Hematopoietic multipotent progenitor cell treated with erythropoietin and hydrocortisone succinate and interleukin-3 and kit ligand, for 15 days (in vitro differentiated cells): ENCODE data around the gene CYP26A1.

Experiments used
- DNase-seq: peaks from one replicate; pipeline ENCODE4 v3.0.0-alpha.2; 2015; ENCODE audit warnings: low spot score

CYP26A1 gene

DNA sequence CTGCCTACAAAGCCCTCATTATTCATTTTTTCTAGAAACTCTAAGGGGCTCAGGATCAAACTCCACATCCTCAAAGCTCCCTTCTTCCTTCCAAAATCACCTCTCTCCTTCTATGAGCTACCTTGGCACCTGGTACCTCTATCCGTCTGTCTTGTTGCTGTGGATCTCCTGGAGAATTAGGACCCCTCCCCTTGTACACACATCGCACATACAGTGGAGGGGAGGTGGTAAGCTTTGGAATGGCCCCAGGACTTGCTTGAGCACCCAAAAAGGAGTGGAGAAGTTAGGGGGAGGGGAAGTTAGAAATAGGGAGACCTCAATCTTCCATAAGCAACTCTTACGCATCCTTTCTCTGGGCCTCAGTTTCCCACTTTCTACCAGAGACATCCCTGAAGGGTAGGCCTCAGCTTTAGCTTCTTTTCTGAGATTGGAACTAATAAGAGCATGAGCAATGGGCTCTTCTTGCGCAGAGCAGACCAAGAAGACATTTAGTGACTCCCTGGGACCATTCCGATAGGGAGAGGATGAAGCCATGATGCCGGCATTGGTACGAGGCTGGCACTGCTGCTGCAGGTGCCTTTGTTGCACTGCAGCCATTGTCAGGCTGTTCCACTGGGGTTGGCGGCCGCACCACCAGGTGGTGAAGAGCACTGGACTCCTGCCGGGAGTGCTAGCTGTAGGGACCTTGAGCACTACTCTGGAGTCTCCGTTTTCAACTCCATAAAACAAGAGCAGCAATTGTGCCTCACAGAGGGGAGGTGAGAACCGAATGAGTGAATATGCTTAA lies 8.6 kb upstream of the CYP26A1 start:
- DNase-seq: no peak

DNA sequence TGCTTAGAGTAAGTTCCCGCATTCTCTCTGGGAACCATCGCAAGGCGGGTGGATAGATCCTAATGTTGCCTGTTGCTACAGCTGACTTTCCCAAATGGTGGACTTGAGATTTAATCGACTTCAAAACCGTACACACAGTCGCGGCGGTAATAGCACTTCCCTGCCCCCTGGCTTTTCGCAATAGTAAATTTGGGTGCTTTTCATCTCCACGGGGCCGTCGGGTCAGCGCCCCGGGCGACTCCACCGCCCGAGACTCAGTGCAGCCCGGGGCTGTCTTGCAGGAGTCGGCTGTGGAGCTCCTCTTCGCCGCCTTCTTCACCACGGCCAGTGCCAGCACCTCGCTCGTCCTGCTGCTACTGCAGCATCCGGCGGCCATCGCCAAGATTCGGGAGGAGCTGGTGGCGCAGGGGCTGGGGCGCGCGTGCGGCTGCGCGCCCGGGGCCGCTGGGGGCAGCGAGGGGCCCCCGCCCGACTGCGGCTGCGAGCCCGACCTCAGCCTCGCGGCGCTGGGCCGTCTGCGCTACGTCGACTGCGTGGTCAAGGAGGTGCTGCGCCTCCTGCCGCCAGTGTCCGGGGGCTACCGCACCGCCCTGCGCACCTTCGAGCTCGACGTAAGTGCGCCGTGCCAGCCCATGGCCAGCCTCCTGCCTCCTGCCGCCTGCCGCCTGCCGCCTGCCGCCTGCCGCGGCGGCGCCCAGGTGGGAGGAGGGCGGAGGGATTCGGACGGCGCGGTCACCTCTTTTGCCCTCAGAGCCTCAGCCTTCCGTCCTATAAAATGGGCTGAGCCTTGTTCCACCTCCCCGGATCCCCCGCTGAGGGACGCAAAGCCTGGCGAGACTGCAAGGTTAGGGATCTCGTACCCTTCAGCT lies 7.8 kb upstream of the CYP26A1 start:
- DNase-seq: no peak

GRCh38 chr10:93066544-93066913 lies 7.2 kb upstream of the CYP26A1 start:
- DNase-seq: no peak

- DNase-seq: no peak
These were observed 6.0 kb upstream of the CYP26A1 start for GRCh38 chr10:93067443-93068365.

DNA sequence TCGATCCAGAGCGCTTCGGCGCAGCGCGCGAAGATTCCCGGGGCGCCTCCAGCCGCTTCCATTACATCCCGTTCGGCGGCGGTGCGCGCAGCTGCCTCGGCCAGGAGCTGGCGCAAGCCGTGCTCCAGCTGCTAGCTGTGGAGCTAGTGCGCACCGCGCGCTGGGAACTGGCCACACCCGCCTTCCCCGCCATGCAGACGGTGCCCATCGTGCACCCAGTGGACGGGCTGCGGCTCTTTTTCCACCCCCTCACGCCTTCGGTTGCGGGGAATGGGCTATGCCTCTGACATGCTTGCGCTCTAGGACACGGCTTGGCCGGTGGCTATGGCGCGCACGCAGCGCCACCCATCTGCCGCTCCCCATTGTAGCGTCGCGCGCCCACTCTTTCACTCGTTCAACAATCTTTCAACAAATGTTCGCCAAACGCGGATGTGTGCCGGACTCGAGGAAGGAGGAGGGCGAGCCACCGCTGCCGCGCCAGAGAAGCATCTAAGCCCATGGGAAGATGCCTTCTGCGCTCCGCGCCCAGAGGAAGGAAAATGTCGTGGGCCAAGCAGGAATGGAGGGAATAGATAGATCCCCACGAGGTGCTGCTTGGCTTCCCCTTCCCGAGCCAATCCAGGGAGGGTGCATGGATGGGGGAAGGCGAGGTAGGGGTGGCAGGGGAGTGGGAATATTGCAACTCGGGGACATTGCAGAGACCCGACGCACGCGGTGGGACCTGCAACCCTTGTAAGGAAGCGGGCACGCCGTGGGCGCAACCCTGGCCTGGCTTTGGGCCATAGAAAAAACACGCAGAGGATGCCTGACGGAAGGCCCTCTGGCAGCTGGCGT lies 5.1 kb upstream of the CYP26A1 start:
- no peak for DNase-seq

DNA sequence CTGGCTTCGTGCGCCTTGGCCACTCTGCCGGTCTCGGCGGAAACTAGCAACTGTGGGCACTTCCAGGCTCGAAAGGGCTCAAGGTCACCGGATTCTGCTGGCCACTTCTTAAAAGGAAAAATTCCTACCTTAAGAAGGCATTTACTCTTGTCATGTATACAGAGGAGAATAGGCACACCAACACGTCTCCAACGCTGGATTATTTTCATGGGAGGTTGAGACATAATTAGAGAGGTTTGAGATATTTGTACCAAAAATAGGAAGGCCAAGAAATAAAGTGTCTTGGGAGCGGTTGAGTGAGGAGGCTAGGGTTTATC lies 4.5 kb upstream of the CYP26A1 start:
- DNase-seq: no peak

DNA sequence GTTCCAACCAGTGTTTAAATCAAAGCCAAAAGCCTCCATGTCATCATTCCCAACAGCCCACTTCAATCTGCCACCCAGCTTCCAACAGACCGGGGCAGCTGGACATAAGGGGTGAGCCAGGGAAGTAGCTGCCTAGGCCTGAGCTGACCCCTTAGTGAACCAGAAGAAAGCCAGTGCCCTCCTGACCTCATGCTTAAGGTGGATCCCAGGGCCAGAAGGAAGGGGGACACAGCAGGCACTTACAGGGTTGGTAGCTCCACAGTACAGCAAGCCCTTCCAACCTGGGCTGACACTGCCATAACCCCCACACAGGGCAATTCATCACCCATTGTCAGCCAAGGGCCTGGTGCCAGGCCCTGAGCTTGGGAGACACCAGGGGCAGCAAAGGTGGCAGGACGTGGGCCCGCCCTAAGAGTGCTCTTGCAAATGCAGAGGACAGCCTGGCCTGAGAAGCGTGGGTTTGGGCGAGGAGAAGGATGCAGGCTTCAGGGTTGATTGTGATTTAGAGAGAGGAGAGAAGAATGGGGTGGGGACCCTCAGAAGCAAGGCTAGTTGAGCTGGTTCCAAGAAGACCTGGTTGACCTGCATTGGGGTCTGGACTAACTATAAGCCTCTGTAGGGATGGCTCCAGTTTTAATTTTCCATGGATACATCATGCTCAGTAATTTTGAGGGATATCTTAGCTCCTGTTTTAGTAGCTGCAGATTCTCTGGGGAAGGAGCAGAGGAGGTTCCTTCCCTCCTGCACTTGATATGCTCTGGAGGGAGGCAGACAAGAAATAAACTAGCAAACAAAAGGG lies 3.1 kb upstream of the CYP26A1 start:
- no peak for DNase-seq

DNA sequence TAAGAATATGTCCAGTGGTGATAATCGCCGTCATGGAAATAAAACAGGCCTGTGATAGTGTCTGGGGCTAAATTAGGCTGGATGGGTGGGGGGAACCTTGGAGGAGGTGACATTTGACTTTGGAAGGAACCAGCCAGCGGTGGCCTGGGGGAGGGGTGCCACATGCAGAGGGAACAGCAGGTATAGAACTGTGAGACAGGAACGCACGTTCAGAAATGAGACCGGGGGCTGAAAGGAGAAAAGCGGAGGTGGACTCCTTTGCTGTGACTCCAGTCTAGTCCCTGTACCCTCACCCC lies 2.6 kb upstream of the CYP26A1 start:
- DNase-seq: no peak

- no peak for DNase-seq
These were observed 1.9 kb upstream of the CYP26A1 start for GRCh38 chr10:93071674-93072224.

- no peak for DNase-seq
These were observed 1.4 kb upstream of the CYP26A1 start for GRCh38 chr10:93072225-93072712.

DNA sequence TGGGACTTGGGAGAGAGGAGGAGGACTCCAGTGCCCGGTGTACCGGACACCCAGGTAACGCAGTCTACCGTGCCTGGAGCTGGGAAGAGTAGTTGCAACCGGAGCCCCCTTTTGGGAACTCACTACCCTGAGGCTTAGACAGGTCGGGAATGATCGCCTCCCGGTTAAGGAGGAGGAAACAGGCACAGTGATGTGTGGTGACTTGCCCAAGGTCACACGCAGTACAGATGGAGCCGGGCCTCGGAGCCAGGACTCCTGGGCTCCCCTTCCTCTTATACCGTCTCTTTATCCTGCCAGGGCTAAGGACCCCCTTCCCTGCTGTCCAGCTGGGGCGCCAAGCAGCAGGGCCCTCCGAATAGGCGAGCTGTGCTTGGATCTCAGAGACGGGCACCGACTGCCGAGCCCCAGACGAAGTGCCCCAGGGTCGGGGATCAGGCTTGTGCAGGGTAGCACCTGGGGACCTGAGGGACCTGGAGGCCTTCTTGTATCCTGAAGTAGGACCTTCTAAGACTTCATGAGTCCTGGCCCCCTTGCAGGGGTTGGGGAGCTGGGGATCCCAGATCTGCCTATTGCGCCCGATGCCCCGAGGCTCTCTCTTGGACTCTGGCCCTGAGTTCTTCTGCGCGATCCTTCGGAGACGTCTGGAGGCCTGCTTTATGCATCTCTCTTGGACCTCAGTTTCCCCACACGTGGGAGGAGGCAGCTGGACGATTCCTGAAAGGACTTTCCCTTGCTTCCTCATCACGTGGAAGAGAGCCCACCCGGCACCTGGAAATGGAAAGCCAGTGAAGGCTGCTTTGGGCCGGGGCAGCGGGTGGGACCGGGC lies 767 bp upstream of the CYP26A1 start:
- DNase-seq: no peak

- no peak for DNase-seq
These were observed 479 bp downstream of the CYP26A1 start for GRCh38 chr10:93074147-93074596.

GRCh38 chr10:93074597-93075368 lies 1.1 kb downstream of the CYP26A1 start:
- DNase-seq: no peak

- DNase-seq: no peak
These were observed 1.9 kb downstream of the CYP26A1 start for GRCh38 chr10:93075369-93076221.

- DNase-seq: no peak
These were observed 3.2 kb downstream of the CYP26A1 start for GRCh38 chr10:93076871-93077270.

DNA sequence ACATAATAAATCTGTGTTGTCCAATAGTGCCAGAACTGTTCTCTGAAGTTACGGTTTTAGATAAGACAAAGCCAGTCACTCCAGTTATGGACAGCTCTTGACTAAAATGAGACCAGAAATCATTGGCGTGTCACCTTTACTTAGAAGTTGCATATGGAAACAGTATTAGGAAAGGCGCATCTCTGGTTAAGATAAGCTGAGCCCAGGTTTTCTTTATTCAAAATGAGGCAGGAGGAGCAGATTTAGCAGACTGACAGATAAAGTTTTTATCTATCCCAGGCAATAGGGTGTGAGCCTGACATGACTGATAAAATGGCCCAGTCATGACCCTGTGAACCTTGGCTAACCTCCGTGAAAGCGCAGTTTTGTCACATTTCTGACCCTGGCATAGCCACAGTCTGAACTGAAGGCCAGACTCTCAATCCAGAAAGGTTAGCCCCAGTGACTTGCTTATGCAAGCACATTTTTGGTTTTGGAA lies 4.2 kb downstream of the CYP26A1 start:
- no peak for DNase-seq

GRCh38 chr10:93079663-93080349 lies 6.1 kb downstream of the CYP26A1 start:
- no peak for DNase-seq
